Cardiac muscle cell (in vitro differentiated cells and primary cell): ENCODE data around the gene CEP63. TPM values are rescaled to one million over a fixed set of nuclear protein-coding genes. Genes with fewer than 3 reads are reported as not detected.

ENCODE experiments used
- DNase-seq, 2 donors: peaks; one replicate each; pipeline versions ENCODE4 v3.0.0 to v3.0.0-alpha.2; 2010 to 2017; ENCODE audit warnings: low read depth in 1 of 2, low spot score in 1 of 2
- H3K27ac ChIP-seq: fragments of 200-600 bp; sonication (generic); 2 replicates; pipeline ENCODE4 v1.5.1; 2016
- H3K27me3 ChIP-seq: fragments of 200-600 bp; sonication (generic); 2 replicates; pipeline ENCODE4 v1.6.0; 2016; ENCODE audit warnings: control low read depth
- H3K36me3 ChIP-seq: fragments of 200-600 bp; sonication (generic); 2 replicates; pipeline ENCODE4 v1.5.1; 2016; ENCODE audit warnings: control low read depth
- H3K4me1 ChIP-seq: fragments of 200-600 bp; sonication (generic); 2 replicates; pipeline ENCODE4 v1.8.1; 2017; ENCODE audit warnings: low read depth, mild to moderate bottlenecking, mixed run types
- H3K4me3 ChIP-seq: fragments of 200-600 bp; sonication (generic); 2 replicates; pipeline ENCODE4 v1.5.1; 2016; ENCODE audit warnings: mild to moderate bottlenecking
- H3K9me3 ChIP-seq: fragments of 200-600 bp; sonication (generic); 2 replicates; pipeline ENCODE4 v1.5.1; 2017; ENCODE audit warnings: low read depth, mild to moderate bottlenecking, control low read depth
- CTCF ChIP-seq: IDR thresholded peaks from 2 replicates; pipeline ENCODE4 v1.5.1; 2012; ENCODE audit warnings: low read depth, mild to moderate bottlenecking, low read length
- polyA plus RNA-seq: library from polyadenylated mRNA; unstranded; fragments of >200 nt; fragmentation: Nextera tagmentation; extraction: Ambion mirVana; gene quantifications from 2 replicates; pipeline ENCODE4 v1.2.1, GENCODE V29; 2016
- total RNA-seq: library from RNA; depleted of rRNA; stranded (reverse); fragments of >200 nt; gene quantifications from 2 replicates; pipeline ENCODE4 v1.2.3, GENCODE V29; 2016

Gene CEP63
- total and polyA plus RNA-seq, 2 experiments from 2014 or later = 36.6 to 51.2 TPM

GRCh38 chr3:134606033-134607025, 120.5 kb downstream of the CEP63 start:
- no peak overlapping the region for H3K27ac ChIP-seq
- no peaks in the 10 kb centered on the region for H3K9me3 ChIP-seq
- no peak for TF ChIP-seq CTCF
- H3K27me3 ChIP-seq = peaks cover 26% of the 10 kb centered on the region
- H3K4me3 ChIP-seq = no peak overlapping the region
- H3K36me3 ChIP-seq = no peaks in the 10 kb centered on the region
- peak in 1 of 2 donors; percentile 37 for DNase-seq
- peaks cover 4% of the 10 kb centered on the region for H3K4me1 ChIP-seq

GRCh38 chr3:134607054-134608022, 121.5 kb downstream of the CEP63 start:
- no peak for TF ChIP-seq CTCF
- Histone ChIP-seq H3K9me3 (no peaks in the 10 kb centered on the region), H3K4me1 (no peaks in the 10 kb centered on the region), H3K4me3 (no peak overlapping the region), H3K27me3 (peaks cover 26% of the 10 kb centered on the region), H3K36me3 (no peaks in the 10 kb centered on the region), H3K27ac (no peak overlapping the region)
- DNase-seq = peak in 1 of 2 donors; percentile 78

GRCh38 chr3:134608023-134608770, 122.3 kb downstream of the CEP63 start:
- Histone ChIP-seq H3K4me3 (no peak overlapping the region), H3K27me3 (peaks cover 26% of the 10 kb centered on the region), H3K9me3 (no peaks in the 10 kb centered on the region), H3K27ac (no peak overlapping the region), H3K4me1 (no peaks in the 10 kb centered on the region), H3K36me3 (no peaks in the 10 kb centered on the region)
- TF ChIP-seq CTCF = no peak
- no peak for DNase-seq

- Histone ChIP-seq H3K4me3 (no peak overlapping the region), H3K4me1 (no peaks in the 10 kb centered on the region), H3K27ac (no peak overlapping the region), H3K9me3 (no peaks in the 10 kb centered on the region), H3K27me3 (peaks cover 24% of the 10 kb centered on the region), H3K36me3 (no peaks in the 10 kb centered on the region)
- DNase-seq = no peak
- no peak for TF ChIP-seq CTCF
Observed at GRCh38 chr3:134608771-134609435, 123.0 kb downstream of the CEP63 start.
